G401 (cell line): ENCODE data around the gene HMGN4. TPM values are rescaled to one million over a fixed set of nuclear protein-coding genes. Genes with fewer than 3 reads are reported as not detected.
A peak's percentile ranks its signal among the peaks of the same experiment; 100 is the strongest.
"Not testable (repeated sequence)": the region's sequence is repeated elsewhere in the genome, so short reads cannot be mapped to it uniquely, and the experiment has no call there.

Experiments used
- DNase-seq: peaks from one replicate; pipeline ENCODE4 v3.0.0-alpha.2; 2015; ENCODE audit warnings: low spot score
- in situ Hi-C: cut with HindIII; loops from 2 replicates; pipeline ENCODE4 v1.10.0; 2016; ENCODE audit warnings: low sequenced_read_pairs, mixed read lengths
- total RNA-seq: library from RNA; depleted of rRNA; stranded (reverse); fragments of >200 nt; shearing (Covaris generic); gene quantifications from 2 replicates; pipeline ENCODE4 v1.2.3, GENCODE V29; 2014; rRNA removed

The HMGN4 gene
- total RNA-seq, result 140 and 145 TPM in 2 replicates

- peak; percentile 93 for DNase-seq
- in situ Hi-C loops, result no loop called here
Observed at GRCh38 chr6:26537846-26538571, at the start of gene HMGN4. Gene HMGN4, plus strand, starts transcription at chr6:26538366. Its CDS starts 6,841 bp downstream, at chr6:26545207.

- no peak for DNase-seq
- in situ Hi-C loops, result no loop called here
Observed at GRCh38 chr6:26489996-26490964, 47.9 kb upstream of the HMGN4 start.

- in situ Hi-C loops, result no loop called here
- no peak for DNase-seq
Observed at GRCh38 chr6:26491604-26492003, 46.6 kb upstream of the HMGN4 start.

- in situ Hi-C loops, result no loop called here
- DNase-seq, result peak; percentile 15
Observed at GRCh38 chr6:26493258-26493657, 44.9 kb upstream of the HMGN4 start.

GRCh38 chr6:26494117-26494516, 44.0 kb upstream of the HMGN4 start:
- no peak for DNase-seq
- in situ Hi-C loops, result no loop called here

GRCh38 chr6:26495281-26495680, 42.9 kb upstream of the HMGN4 start:
- no peak for DNase-seq
- in situ Hi-C loops, result no loop called here

- in situ Hi-C loops, result no loop called here
- DNase-seq, result no peak
Observed at GRCh38 chr6:26497610-26498009, 40.6 kb upstream of the HMGN4 start.

- in situ Hi-C loops, result no loop called here
- DNase-seq, result no peak
Observed at GRCh38 chr6:26500102-26500501, 38.1 kb upstream of the HMGN4 start, which contains the start of gene BTN1A1. Gene BTN1A1, plus strand, starts transcription at chr6:26500303. Its CDS starts 984 bp downstream, at chr6:26501287.

- peak; percentile 21 for DNase-seq
- in situ Hi-C loops, result no loop called here
Observed at GRCh38 chr6:26501482-26501986, 36.6 kb upstream of the HMGN4 start.

- in situ Hi-C loops, result no loop called here
Observed at GRCh38 chr6:26502165-26502564, 36.0 kb upstream of the HMGN4 start.

GRCh38 chr6:26502626-26503025, 35.5 kb upstream of the HMGN4 start:
- no peak for DNase-seq
- in situ Hi-C loops, result no loop called here

More at GRCh38 chr6:26502165-26502564, 36.0 kb upstream of the HMGN4 start:
- DNase-seq, result no peak

- in situ Hi-C loops, result no loop called here
- DNase-seq, result no peak
Observed at GRCh38 chr6:26507658-26508057, 30.5 kb upstream of the HMGN4 start.

GRCh38 chr6:26511033-26511432, 27.1 kb upstream of the HMGN4 start:
- in situ Hi-C loops, DNase-seq: not testable (repeated sequence)

- in situ Hi-C loops, result no loop called here
- DNase-seq, result no peak
Observed at GRCh38 chr6:26514984-26515383, 23.2 kb upstream of the HMGN4 start.

- DNase-seq, result no peak
- in situ Hi-C loops, result no loop called here
Observed at GRCh38 chr6:26516481-26517427, 21.4 kb upstream of the HMGN4 start.

GRCh38 chr6:26519359-26519758, 18.8 kb upstream of the HMGN4 start:
- in situ Hi-C loops, result no loop called here

GRCh38 chr6:26520237-26520849, 17.8 kb upstream of the HMGN4 start:
- DNase-seq, result no peak
- in situ Hi-C loops, result no loop called here

More at GRCh38 chr6:26519359-26519758, 18.8 kb upstream of the HMGN4 start:
- no peak for DNase-seq

GRCh38 chr6:26520850-26521599, 17.1 kb upstream of the HMGN4 start:
- in situ Hi-C loops, result no loop called here
- peak; percentile 94 for DNase-seq
